Stromal cell of bone marrow (primary cell): ENCODE measurements around the gene ZSCAN5C.
"Not testable (repeated sequence)": the region's sequence is repeated elsewhere in the genome, so short reads cannot be mapped to it uniquely, and the experiment has no call there.

Experiments used
- DNase-seq: peaks from one replicate; pipeline ENCODE4 v3.0.0-alpha.2; 2012; ENCODE audit warnings: low read depth

The ZSCAN5C gene, protein sequence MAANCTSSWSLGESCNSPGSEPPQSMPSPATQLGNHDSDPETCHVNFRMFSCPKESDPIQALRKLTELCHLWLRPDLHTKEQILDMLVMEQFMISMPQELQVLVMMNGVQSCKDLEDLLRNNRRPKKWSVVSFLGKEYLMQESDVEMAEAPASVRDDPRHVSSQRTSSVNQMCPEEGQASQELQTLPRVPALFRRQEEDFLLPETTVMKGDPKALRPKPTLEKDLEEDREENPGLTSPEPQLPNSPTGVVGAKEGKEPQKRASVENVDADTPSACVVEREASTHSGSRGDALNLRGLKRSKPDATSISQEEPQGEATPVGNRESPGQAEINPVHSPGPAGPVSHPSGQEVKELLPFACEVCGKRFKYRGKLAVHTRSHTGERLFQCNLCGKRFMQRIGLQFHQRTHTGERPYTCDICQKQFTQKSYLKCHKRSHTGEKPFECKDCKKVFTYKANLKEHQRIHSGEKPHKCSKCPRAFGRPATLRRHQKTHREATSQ

DNA sequence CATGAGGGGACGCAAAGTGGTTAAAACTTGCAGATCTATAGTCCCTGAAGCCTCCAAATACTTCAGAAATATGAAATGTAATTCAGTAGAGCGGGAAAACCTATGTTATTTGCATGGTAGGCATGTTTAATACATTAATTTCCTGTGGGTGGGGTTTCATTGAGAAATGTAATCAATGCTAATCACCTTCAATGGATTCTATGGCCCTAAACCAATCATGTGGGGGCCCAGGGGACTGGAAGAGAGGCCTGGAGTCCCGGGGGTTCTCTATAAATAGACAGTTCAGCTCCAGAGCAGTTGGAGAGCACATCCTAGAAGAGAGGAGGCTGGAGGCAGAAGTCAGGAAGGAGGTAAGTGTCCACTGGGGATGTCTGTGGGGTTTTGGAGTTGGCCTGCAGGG, at the start of gene ZSCAN5C:
ZSCAN5C (plus strand) TSS at position 301 of the 400 bp plus-strand sequence. CDS start 3,641 bp downstream, outside the sequence.
- DNase-seq: no peak

DNA sequence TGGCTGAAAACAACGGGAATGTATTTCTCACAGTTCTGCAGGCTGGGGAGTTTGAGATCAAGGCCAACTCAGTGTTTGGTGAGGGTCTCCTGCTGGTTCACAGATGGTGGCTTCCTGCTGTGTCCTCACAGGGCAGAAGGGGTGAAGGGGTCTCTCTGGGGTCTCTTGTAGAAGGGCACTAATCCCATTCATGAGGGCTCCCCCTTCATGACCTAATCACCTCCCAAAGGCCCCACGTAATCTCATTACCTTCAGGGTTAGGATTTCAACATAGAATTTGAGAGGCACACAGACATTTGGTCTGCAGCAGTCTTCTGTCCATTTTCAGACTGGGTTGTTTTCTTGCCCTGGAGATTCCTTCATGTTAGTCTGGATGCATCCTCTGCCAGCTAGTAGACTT, 49.4 kb upstream of the ZSCAN5C start:
- no peak for DNase-seq

DNA sequence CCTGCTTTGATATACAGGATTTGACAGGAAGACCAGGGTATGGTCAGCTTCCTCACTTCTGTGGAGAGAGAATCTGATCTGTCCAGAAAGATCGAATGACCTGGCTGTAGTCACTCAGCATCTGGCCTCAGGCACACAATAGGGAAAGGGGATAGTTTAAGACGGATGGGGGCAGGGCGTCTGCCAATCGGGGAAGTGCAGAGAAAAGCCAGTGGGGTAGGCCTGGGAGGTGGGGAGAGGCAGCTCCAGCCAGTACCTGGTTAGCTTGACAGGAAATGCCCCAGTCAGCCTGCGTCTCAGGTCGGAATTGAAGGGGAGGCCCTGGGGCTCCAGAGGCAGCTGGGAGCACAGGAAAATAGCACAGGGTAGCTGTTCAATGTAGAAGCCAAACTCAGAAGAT, 48.6 kb upstream of the ZSCAN5C start:
- DNase-seq: no peak

DNA sequence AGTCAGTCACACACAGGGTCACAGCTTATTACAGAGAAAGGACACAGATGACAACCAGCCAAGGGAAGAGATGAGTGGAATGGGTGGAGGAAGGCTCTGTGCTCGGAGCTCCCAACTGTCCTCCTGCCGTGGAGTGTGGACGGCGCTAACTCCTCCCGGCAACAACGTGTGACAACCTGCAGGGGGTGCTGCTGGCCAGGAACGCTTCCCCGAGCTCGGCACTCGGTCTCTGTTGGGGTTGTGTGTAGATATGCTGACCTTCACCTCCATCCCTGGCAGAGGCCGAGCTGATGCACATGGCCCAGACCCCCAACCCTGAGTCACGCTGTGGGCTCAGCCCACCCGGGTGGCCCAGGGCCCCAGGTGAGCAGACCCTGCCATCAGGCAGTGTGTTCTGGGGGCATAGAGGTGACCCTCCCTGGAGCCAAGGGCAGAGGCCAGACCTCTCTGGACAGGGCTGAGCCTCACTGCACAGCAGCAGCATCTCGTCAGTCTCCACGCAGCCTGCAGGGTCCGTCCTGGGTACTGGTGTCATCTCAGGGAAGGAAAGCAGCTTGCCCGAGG, 46.9 kb upstream of the ZSCAN5C start:
- DNase-seq: no peak

DNA sequence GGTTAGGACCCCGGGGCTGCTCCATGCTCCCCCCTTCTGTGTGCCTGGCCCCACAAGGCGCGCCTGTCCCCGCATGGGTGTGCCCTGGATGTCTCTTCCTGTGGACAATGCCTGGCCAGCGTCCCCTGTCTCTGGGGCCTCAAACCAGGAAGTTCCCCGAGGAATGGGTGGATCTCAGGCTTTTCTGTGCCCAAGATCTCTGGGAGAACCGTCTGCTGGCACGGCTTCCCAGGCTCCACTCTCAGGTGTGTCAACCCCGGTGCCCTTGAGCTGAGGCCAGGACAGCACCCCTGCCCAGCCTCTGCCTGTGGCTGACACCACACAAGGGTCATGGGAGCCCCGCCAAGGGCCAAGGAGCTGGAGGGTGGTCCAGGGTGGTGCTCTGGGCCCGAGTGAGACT, 45.3 kb upstream of the ZSCAN5C start:
- no peak for DNase-seq

DNA sequence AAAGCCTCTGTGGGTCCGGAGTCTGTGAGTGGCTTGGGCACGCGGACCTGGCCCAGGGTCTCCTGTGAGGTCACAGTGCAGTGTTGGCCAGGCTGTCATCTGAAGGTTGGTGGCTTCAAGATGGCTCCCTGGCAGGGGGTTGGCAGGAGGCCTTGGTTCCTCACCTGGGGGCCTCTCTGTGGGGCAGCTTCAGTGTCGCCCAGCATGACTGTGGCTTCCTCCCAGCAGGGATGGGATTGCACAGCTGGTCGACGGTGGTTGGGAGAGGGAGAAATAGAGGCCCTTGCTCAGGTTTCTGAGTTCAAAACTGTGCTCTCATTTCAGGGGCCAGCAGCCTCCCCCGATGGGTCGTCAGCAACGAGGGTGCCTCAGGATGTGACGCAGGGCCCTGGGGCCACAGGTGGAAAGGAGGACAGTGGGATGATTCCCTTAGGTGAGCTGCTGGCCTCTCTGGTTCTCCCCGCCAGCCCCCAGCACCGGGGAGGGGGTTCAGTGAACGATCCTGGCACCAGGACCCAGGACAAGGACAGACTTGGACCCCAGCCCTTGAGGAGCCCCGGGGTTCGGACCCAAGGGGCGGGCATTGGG, 43.8 kb upstream of the ZSCAN5C start:
- DNase-seq: no peak

DNA sequence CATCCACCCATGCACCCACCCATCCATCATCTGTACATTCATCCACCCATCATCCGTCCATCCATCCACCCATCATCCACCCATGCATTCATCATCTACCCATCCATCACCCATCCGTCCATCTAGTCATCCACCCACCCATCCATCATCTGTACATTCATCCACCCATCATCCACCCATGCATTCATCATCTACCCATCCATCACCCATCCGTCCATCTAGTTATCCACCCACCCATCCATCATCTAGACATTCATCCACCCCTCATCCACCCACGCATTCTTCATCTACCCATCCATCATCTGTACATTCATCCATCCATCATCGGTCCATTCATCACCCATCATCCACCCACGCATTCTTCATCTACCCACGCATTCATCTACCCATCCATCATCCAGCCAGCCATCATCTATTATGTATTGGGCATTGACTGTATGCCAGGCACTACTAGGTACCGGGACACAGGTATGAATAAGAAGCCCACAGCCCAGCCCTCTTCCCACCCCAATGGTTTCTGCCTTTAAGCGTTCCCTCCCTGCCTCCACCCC, 43.0 kb upstream of the ZSCAN5C start:
- no peak for DNase-seq

DNA sequence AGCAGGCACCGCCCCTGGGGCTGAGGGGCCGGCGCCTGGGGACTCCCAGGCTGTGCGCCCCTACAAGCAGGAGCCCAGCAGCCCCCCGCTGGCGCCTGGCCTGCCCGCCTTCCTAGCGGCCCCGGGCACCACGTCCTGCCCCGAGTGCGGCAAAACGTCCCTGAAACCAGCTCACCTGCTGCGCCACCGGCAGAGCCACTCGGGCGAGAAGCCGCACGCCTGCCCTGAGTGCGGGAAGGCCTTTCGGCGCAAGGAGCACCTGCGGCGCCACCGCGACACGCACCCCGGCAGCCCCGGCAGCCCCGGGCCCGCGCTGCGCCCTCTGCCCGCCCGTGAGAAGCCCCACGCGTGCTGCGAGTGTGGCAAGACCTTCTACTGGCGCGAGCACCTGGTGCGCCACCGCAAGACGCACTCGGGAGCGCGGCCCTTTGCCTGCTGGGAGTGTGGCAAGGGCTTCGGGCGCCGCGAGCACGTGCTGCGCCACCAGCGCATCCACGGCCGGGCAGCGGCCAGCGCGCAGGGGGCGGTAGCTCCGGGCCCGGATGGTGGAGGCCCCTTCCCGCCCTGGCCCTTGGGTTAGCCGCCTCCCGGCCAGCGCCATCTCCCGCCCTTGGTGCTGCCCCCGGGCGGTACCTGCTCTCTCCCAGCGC, 42.3 kb upstream of the ZSCAN5C start:
- DNase-seq: no peak

DNA sequence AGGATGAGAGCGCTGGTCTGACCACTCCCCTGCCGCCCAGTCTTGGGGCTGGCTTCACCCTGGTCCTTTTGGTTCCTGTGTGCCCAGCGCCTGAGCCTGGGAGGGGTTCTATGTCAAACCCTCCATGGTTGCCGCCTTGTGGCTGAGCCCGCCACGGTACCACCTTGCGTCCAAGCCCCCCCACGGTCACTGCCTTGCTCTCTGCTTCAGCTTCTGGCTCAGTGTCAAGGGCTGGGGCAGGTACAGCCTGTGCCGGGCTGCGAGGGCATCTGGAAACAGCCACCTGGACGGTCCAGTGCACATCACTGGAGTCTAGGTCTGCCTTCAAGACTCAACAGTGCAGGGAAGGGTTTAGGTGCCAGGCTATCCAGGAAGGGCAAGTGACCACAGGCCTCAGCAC, 40.5 kb upstream of the ZSCAN5C start:
- DNase-seq: no peak

DNA sequence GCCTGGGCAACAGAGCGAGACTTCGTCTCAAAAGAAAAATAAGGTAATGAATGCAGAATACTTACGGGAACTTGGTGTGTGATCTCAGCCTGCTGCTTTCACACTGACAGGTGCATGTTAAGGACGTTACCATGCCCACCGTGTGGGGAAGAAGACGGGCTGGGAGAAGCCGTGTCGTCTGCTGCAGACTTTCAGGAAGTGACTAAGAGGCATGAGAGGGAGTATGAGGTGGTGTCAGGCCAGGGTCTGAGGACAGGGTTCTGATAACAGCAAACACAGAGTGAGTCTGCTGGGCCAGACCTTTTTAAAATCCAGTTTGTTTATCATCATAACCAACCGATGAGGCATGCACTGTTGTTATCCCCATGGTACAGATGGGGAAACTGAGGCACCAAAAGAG, 39.8 kb upstream of the ZSCAN5C start:
- no peak for DNase-seq

DNA sequence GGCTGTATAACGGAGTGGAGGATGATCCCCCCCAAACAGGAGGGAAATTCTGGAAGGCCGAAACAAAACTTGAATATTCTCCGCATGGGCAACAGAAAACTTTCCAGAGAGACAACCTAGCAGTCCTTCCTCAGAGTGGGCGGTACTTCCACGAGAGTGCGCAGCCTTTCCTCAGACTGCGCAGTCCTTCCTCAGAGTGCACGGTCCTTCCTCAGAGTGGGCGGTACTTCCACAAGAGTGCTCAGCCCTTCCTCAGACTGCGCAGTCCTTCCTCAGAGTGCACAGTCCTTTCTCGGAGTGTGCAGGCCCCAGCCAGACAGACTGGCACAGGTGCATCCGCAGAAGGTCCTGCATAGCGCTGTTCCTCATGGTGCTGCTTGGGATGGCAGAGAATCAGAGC, 39.0 kb upstream of the ZSCAN5C start:
- DNase-seq: no peak

DNA sequence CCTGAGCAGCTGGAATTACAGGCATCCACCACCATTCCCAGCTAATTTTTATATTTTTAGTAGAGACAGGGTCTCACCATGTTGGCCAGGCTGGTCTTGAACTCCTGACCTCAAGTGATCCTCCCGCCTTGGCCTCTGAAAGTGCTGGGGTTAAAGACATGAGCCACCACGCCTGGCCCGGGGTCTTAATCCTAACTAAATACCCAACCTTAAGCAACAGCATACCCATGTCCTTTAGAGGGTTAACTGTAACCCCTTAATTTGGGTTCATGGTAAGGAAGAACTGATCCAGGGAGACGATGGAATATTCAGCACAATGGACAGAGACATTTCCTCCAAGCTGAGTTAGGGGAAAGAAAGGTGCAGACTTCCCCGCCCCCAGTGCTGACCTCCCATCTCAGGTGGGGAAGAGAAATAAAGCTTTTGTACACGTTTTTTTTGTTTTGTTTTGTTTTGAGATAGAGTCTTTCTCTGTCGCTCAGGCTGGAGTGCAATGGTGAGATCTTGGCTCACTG, 35.0 kb upstream of the ZSCAN5C start:
- DNase-seq: no peak

DNA sequence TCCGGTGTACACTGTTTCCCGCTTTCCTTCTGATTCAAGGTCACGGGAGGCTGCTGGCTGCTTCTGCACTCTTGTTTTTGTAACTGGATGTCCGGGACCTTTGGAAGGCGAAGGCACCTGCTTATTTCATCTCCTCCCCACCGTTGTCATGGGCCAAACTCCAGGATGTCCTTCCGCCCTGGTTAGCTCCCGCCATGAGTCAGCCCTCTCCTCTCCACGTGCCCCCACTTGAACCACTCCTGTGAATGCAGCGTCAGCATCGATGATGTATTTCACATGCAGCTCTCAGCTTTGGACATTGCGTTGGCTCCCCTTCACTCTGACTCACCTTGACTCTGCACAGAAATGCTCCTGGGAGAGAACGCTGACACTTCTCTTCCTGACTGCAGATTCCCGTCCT, 31.8 kb upstream of the ZSCAN5C start:
- DNase-seq: peak; percentile 7

DNA sequence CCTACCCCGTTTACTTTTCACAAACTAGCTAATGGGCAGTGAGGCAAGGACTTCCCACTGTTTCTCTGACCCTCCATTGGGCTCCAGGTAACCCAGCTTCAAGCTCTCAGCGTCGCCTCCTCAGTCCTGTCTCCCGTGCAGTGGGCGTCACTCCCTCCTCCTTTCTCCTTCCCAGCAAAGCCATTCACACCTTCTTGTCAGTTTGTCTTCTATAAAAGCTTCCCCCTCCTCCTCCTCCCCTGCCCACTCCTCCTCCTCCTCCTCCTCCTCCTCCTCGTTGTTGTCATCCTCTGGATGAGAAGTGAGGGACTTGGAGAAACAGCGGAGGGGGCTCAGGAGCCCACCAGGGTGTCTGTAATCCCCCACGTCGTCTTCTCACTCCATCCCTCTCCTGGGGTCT, 28.0 kb upstream of the ZSCAN5C start:
- no peak for DNase-seq

DNA sequence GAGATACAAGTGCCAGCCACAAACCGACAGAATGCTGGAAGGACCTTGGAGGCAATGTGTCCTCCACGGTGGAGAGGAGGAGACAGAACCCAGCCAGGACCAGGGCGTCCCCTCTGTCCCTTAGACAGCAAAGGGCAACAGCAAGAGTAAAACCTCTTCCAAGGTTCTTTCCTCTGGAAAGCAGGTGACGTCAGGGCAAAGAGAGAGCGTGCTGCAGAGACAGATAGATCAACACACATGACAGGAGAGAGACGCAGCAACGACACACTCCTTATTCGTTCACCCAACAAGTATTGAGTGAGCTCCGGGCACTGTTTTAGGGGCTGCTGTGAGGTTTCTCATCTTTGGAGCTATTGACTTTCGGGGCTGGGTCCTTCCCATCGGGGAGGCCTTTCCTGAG, 27.5 kb upstream of the ZSCAN5C start:
- DNase-seq: no peak

DNA sequence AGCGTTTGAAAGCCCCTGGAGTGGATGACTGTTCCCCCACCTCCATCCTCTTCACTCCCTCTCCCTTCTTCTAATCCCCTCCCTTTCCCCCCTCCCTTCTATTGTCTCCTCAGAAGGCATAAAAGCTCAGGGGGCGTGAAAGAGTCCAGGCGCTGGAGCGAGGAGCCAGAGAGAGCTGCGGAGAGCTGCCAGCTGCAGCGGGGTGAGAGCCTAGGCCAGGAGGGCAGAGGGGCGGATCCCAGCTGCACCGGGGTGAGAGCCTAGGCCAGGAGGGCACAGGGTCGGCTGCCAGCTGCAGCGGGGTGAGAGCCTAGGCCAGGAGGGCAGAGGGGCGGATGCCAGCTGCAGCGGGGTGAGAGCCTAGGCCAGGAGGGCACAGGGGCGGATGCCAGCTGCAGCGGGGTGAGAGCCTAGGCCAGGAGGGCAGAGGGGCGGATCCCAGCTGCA, 26.2 kb upstream of the ZSCAN5C start, which contains the start of gene GALP:
GALP (plus strand) TSS at position 148 of the 447 bp plus-strand sequence. CDS start 1,101 bp downstream, outside the sequence.
- not testable (repeated sequence) for DNase-seq

DNA sequence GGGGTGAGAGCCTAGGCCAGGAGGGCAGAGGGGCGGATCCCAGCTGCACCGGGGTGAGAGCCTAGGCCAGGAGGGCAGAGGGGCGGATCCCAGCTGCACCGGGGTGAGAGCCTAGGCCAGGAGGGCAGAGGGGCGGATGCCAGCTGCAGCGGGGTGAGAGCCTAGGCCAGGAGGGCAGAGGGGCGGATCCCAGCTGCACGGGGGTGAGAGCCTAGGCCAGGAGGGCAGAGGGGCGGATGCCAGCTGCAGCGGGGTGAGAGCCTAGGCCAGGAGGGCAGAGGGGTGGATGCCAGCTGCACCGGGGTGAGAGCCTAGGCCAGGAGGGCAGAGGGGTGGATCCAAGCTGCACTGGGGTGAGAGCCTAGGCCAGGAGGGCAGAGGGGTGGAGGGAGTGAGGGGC, 25.8 kb upstream of the ZSCAN5C start:
- DNase-seq: not testable (repeated sequence)

DNA sequence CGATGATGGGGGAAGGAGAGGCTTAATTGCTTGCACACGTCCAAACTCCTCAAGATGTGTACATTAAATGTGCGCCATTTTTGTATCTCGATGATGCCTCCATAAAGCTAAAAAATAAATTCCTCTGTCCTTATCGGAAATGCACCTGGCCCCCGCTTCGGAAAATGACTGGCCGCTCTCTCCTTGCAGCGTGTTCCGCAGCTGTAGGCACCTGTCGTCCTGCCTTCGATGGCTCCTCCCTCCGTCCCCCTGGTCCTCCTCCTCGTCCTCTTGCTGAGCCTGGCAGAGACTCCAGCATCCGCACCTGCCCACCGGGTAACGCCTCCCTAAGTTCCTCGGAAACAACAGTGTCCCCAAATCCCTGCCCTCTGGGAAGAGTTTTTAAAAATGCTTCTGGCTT, 25.2 kb upstream of the ZSCAN5C start:
- DNase-seq: no peak

DNA sequence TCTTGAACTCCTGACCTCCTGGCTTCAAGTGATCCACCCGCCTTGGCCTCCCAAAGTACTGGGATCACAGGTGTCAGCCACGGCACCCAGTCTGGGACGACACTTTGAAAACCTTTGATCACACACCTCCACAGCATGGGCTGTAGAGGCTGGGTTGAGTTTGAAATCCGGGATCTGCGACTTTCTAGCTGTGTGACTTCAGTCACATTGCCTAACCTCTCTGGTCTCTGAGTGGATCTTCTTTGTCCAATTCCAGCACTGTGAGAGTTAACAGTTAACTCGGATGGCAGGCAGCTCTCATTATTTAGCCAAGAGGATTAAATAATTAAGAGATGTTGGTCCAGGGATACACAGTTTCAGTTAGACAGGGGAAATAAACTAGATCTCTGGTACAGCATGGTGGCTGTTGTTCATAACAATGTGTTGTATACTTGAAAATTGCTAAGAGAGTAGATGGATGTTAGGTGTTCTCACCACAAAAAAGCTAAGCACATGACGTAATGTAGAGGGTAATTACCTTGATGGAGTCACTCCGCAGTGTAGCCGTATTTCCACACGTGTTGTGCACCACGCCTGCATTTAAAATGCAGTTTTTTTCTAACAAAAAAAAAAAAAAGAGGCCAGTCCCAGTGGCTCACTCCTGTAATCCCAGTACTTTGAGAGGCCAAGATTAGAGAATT, 24.4 kb upstream of the ZSCAN5C start:
- no peak for DNase-seq

DNA sequence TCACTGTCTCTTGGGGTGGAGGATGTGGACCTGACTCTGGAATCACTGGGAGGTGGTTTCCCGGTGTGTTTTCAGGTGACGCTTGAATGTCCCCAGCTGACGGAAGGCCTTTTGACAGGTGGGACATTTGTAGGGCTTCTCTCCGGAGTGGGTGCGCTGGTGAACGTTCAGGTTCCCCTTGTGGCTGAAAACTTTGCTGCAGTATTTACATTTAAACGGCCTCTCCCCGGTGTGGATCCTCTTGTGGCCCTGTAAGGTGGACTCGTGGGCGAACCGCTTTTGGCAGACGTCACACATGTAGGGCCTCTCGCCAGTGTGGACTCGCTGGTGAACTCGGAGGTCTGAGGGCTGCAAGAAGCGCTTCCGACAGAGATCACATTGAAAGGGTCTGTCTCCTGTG, 12.3 kb upstream of the ZSCAN5C start:
- DNase-seq: no peak

DNA sequence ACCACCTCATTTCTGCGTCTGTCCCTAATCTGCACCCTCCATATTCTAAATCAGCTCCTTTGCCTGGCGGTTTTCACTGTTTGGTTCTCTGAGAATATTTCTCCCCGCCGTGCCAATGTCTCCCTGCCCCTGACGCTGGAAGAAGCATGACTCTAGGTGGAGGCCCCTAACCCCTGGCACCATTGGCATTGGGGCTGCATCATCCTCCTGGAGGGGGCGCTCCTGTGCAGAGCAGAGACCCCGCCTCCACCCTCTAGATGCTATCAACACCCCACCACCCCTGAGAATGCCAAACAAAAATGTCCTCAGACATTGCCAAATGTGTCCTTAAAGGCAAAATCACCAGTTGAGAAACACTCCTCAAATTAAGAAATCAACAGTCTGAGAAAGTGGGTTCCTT, 11.0 kb upstream of the ZSCAN5C start:
- no peak for DNase-seq
